PC-9 (cell line): Measurements from ENCODE around the gene LYPD6B.

ENCODE experiments used
- EZH2 ChIP-seq: fragments of 200-600 bp; sonication (generic); IDR thresholded peaks from 2 replicates; pipeline ENCODE4 v1.8.0; 2017; ENCODE audit warnings: antibody characterized with exemption, low read depth
- TF ChIP-seq, protein P1 (sequence below): fragments of 200-600 bp; sonication (generic); conservative IDR thresholded peaks from 2 replicates; pipeline ENCODE4 v1.6.1; 2017; ENCODE audit warnings: mixed run types, antibody characterized with exemption, mild to moderate bottlenecking, moderate library complexity

DNA sequence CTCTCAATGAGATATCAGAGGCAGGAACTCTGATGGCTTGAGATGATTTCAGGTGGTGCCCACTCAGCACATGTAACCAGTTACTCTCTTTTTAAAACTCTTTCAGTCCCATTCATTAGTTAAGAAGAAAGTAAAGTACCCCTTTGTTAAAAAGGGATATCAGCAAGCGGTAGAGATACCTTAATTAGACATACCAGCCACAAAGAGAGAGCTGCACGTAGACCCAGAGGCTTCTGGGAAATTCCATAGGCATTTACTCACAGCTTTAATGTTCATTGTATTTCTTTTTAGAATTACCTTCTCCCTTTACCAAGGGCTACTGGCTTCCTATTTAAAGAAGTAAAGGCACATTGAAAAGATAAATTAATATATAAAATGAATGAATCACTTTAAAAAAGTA, 63.3 kb downstream of the LYPD6B start:
- TF ChIP-seq EZH2: no peak
- TF ChIP-seq, protein P1, sequence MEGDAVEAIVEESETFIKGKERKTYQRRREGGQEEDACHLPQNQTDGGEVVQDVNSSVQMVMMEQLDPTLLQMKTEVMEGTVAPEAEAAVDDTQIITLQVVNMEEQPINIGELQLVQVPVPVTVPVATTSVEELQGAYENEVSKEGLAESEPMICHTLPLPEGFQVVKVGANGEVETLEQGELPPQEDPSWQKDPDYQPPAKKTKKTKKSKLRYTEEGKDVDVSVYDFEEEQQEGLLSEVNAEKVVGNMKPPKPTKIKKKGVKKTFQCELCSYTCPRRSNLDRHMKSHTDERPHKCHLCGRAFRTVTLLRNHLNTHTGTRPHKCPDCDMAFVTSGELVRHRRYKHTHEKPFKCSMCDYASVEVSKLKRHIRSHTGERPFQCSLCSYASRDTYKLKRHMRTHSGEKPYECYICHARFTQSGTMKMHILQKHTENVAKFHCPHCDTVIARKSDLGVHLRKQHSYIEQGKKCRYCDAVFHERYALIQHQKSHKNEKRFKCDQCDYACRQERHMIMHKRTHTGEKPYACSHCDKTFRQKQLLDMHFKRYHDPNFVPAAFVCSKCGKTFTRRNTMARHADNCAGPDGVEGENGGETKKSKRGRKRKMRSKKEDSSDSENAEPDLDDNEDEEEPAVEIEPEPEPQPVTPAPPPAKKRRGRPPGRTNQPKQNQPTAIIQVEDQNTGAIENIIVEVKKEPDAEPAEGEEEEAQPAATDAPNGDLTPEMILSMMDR: no peak
